ENCODE data around the gene NELL1.

The NELL1 gene

DNA sequence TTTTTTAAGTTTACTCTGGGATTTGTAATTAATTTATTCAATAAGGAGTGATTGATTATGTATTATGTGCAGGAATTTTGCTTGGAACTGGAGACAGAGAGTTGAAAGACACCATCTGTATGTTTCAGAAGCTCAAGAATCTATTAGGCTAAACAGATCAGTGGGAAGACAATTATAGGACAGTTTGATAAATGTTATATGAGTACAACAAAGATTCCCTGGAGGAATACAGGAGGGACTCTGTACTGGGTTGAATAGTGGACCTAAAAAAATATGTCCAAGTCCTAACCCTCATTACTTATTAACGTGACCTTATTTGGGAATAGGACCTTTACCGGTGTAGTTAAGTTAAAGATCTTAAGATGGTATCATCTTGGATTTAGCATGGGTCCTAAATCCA lies 681.2 kb downstream of the NELL1 start:
- Mint-ChIP-seq H3K4me1 (no peaks in the 10 kb centered on the region), H3K27me3 (no peaks in the 10 kb centered on the region), H3K27ac (no peak overlapping the region), H3K9me3 (peaks cover 0 to 2% of the 10 kb centered on the region in 2 donors), H3K4me3 (no peak overlapping the region), H3K36me3 (no peaks in the 10 kb centered on the region)
- ATAC-seq (replicated peaks) = no peak
- no peak for DNase-seq

DNA sequence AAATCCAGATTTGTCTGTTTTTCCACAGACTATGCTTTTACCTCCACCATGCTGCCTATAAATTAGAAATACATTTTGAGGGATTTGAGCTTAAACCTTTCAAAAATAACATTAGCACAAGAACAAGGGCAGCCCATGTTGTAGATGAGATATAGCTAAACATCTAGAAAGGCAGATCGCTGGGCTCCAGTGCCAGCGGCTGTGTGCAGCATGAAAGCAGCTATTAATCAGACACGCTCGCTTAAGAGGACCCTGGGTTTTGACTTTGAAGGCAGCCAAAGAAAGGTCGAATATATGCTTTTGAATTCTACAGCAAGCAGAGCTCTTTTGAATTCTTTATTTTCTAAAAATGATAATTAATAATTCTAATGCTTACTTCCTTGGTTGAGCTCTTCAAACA lies 684.0 kb downstream of the NELL1 start:
- Mint-ChIP-seq H3K27me3 (no peaks in the 10 kb centered on the region), H3K27ac (no peak overlapping the region), H3K36me3 (no peaks in the 10 kb centered on the region), H3K9me3 (peaks cover 6 to 7% of the 10 kb centered on the region in 2 donors), H3K4me3 (no peak overlapping the region), H3K4me1 (no peaks in the 10 kb centered on the region)
- ATAC-seq (replicated peaks) (no peak), DNase-seq (no peak)

DNA sequence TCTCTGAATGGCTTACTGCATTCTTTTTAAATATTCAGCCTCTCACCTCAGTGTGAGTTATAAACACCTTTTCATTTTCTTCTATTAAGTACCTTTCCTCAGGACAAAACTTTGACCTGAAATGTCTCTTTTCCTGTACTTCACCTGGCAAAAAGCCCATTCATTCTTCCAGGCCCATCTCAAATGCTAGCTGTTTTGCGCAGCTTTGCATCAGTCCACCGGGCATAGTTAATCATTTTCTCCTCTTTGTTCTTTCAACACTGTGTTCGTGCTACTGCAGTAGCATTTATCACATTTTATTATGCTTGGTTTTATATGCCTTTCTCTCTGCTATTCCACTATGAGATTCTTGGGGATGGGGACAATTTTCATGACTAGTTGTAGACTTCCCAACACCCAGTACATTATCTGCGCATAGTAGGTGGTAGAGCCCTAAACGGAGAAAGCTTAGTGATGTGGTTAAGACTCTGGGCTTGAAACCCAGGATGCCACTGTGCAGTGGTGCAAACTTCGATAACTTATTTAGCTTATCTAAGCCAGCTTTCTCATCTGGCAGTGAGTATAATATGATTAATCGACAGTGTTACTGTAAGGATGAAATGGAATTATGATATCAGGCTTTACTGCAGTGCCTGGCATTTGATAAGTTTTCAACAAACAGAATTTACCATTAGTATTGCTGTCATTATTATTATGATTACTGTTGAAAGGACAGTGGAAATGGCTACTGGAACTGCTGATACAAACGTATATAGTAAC lies 695.7 kb downstream of the NELL1 start:
- H3K9me3 Mint-ChIP-seq = peaks cover 0 to 8% of the 10 kb centered on the region in 2 donors
- no peak overlapping the region for H3K27ac Mint-ChIP-seq
- no peak for ATAC-seq (replicated peaks)
- H3K27me3 Mint-ChIP-seq = no peaks in the 10 kb centered on the region
- H3K36me3 Mint-ChIP-seq = no peaks in the 10 kb centered on the region
- H3K4me3 Mint-ChIP-seq = no peak overlapping the region
- DNase-seq = no peak
- H3K4me1 Mint-ChIP-seq = no peaks in the 10 kb centered on the region

DNA sequence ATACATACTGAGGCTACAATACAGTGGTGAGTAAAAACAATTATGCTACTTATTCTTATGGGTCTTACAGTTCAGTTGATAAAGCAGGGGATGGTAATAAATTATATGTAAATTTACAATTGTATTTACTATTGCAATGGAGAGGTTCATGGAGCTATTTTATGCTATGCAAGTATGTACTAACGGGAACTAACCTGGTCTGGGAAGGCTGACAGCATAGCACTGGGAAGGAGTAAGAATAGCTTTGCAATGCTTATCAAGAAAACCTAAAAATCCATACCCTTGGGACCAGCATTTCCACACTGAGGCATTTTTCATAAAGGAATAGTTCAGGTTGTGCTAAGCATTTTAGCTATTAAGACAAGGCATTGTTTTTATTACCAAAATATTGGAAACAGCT lies 700.6 kb downstream of the NELL1 start:
- Mint-ChIP-seq H3K36me3 (no peaks in the 10 kb centered on the region), H3K27me3 (no peaks in the 10 kb centered on the region), H3K27ac (no peak overlapping the region), H3K4me3 (no peak overlapping the region), H3K9me3 (peaks cover 0 to 2% of the 10 kb centered on the region in 2 donors), H3K4me1 (no peaks in the 10 kb centered on the region)
- DNase-seq (no peak), ATAC-seq (replicated peaks) (no peak)

DNA sequence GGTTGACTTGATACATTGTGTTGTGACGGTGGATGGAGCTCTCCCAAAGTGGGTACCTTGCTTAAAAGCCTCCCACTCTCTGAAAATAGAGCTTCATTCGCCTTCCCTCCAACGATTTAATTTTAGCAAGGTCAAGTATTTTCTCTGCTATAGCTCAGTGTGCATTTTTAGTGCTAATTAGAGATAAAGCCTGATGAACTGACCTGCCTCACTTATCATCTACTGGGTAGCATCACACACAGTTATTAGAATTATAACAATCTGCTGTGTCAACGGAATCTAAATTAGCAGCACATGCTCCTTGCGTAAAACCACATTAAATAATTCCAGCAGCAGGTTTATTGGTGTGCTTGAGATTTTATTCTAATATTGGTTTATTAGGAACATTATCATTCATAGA lies 701.7 kb downstream of the NELL1 start:
- peaks cover 0 to 2% of the 10 kb centered on the region in 2 donors for H3K9me3 Mint-ChIP-seq
- no peaks in the 10 kb centered on the region for H3K27me3 Mint-ChIP-seq
- DNase-seq = no peak
- ATAC-seq (replicated peaks) = no peak
- no peaks in the 10 kb centered on the region for H3K4me1 Mint-ChIP-seq
- no peak overlapping the region for H3K27ac Mint-ChIP-seq
- no peak overlapping the region for H3K4me3 Mint-ChIP-seq
- no peaks in the 10 kb centered on the region for H3K36me3 Mint-ChIP-seq

DNA sequence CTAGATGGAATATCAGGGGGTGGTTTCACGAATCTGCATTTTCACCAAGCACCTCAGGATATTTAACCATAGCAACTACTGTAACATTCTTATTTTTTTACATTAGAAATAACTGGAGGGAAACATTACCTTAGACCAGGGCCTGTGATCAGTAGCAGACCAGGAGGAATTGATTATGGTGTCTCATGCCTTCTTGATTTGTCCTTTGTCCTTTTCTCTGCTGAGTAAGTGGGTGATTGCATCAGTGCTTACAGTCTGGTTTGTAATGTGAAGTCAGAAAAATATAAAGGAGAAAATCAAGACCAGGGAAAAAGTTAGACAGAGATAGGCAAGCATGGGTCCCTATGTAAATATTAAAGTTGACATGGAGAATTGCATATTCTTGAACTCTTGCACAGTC lies 703.3 kb downstream of the NELL1 start:
- Mint-ChIP-seq H3K4me3 (no peak overlapping the region), H3K9me3 (peaks cover 0 to 2% of the 10 kb centered on the region in 2 donors), H3K27ac (no peak overlapping the region), H3K36me3 (no peaks in the 10 kb centered on the region), H3K4me1 (no peaks in the 10 kb centered on the region), H3K27me3 (no peaks in the 10 kb centered on the region)
- DNase-seq (no peak), ATAC-seq (replicated peaks) (no peak)

DNA sequence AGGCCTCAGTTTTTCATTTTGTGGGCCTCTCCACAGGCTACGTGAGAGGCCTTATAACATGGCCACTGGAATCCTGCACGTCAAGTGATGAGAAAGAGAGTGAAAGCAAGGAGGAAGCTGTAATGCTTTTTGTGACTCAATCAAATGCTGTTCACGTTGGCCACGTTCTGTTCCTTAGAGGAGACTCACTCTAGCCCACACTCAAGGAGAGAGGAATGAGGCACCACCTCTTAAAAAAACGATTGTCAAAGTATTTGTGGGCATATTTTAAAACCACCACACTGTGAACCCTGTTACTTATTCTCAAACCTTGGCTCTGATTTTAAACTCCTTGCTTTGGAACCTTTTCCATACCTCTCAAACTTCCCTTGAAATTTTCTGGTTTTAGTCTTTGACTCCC lies 705.0 kb downstream of the NELL1 start:
- H3K4me3 Mint-ChIP-seq = no peak overlapping the region
- ATAC-seq (replicated peaks) (no peak), DNase-seq (no peak)
- H3K4me1 Mint-ChIP-seq = no peaks in the 10 kb centered on the region
- no peak overlapping the region for H3K27ac Mint-ChIP-seq
- peaks cover 0 to 2% of the 10 kb centered on the region in 2 donors for H3K9me3 Mint-ChIP-seq
- no peaks in the 10 kb centered on the region for H3K36me3 Mint-ChIP-seq
- no peaks in the 10 kb centered on the region for H3K27me3 Mint-ChIP-seq

DNA sequence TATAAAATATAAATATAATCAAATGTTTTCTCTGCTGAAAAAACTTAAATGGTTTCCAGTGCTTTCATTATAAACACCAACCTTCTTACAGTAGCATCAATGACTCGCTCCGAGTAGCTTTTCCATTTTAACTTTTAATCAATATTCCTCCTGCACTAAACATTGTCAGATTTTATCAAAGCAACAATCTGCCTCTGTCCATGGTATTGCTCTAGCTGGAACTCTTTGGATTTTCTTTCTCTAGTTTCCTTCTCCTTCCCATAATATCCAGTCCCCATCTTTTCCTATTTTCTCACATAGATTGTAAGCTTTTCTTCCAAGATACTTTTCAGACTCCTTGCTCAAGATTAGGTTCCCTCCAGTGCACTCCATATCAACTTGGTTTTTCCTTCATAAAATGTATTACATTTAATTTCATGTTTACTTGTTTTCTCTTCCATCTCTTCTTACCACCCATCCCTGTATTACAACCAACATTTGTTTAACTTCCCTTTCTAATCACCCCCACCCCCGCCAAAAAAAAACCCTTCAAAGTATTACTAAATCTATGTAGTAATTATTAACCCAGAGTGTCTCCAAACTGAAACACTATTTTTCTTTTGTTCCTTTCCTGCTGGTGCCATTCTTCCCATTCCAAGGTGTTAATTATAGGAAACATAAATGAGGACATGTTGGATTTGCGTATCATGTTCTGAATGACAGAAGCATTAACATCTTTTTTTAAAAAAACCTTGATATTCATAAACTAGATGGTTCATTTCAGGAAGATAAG lies 716.5 kb downstream of the NELL1 start:
- ATAC-seq (replicated peaks) = no peak
- Mint-ChIP-seq H3K27me3 (no peaks in the 10 kb centered on the region), H3K36me3 (no peaks in the 10 kb centered on the region), H3K9me3 (peaks cover 0 to 6% of the 10 kb centered on the region in 2 donors), H3K4me3 (no peak overlapping the region), H3K27ac (no peak overlapping the region), H3K4me1 (no peaks in the 10 kb centered on the region)
- DNase-seq = no peak

DNA sequence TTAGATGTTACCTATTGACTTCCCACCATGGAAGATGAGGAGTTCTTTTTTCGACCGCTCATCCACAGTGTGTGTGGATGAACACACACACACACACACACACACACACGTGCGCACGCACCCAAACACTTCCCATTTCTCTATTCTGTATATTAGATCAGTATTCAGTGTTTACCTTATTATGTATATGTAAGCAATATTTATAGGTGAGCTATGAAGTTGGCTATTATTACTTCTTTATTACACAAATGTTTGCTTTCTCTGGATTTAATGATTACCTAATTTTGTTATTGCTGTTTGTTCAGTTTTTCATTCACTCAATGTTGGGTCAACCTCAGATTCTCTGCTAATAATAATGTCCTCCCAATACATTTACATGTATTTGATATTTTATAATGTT lies 721.0 kb downstream of the NELL1 start:
- no peaks in the 10 kb centered on the region for H3K4me1 Mint-ChIP-seq
- H3K27ac Mint-ChIP-seq = no peak overlapping the region
- no peak overlapping the region for H3K4me3 Mint-ChIP-seq
- DNase-seq (no peak), ATAC-seq (replicated peaks) (no peak)
- peaks cover 4% of the 10 kb centered on the region in 2 donors for H3K9me3 Mint-ChIP-seq
- no peaks in the 10 kb centered on the region for H3K27me3 Mint-ChIP-seq
- no peaks in the 10 kb centered on the region for H3K36me3 Mint-ChIP-seq

DNA sequence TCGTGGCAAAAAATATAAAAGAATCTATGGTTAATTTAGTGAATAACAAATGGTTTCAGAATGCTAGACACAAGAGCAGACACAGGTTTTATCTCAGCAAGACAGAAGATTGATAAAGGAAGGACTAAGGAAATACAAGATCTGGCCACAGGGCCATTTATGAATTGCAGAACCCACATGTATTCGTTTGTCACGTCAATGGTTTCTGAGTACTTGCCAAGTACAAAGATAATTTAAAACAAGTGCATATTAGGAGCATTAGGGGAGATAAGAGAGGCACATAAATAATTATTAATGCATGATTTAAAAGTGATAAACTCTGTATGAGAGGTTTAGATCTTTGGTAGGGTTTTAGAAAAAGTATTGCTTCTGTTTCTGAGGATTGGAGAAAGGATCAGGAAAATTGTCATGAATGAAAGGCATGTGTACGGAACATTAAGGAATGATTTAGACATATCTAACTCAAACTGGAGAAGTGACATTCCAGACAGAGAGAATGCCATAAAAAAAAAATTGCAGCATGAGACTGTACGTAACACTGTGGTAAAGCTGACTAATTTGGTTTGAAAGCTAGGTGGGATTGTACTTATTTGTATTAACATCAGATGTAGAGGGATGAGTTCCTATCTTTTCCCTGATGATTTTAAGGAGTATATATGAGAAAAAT lies 727.1 kb downstream of the NELL1 start:
- Mint-ChIP-seq H3K4me1 (no peaks in the 10 kb centered on the region), H3K9me3 (peaks cover 2 to 4% of the 10 kb centered on the region in 2 donors), H3K27ac (no peak overlapping the region), H3K4me3 (no peak overlapping the region), H3K36me3 (no peaks in the 10 kb centered on the region), H3K27me3 (no peaks in the 10 kb centered on the region)
- no peak for ATAC-seq (replicated peaks)
- DNase-seq = no peak

DNA sequence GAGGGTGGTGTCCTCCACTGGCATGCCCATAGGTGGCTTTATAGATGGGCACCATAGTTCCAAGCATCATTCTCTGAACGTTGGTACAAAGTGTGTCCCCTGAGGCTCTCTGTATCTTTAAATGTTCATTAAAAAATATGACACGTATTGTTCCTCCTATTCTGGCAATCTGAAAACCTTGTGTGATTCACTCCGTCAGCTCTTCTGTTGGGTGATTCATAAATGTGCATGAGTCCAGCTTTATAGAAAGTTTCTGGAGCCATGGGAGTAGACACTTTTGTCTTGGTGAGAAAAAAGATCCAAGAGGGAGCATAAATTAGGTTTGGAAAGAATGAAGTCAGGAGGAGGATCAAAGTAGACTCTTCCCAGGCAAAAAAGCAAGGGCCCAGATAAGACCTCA lies 728.8 kb downstream of the NELL1 start:
- Mint-ChIP-seq H3K4me3 (no peak overlapping the region), H3K27ac (no peak overlapping the region), H3K9me3 (peaks cover 2 to 4% of the 10 kb centered on the region in 2 donors), H3K4me1 (no peaks in the 10 kb centered on the region), H3K27me3 (no peaks in the 10 kb centered on the region), H3K36me3 (no peaks in the 10 kb centered on the region)
- no peak for DNase-seq
- no peak for ATAC-seq (replicated peaks)

DNA sequence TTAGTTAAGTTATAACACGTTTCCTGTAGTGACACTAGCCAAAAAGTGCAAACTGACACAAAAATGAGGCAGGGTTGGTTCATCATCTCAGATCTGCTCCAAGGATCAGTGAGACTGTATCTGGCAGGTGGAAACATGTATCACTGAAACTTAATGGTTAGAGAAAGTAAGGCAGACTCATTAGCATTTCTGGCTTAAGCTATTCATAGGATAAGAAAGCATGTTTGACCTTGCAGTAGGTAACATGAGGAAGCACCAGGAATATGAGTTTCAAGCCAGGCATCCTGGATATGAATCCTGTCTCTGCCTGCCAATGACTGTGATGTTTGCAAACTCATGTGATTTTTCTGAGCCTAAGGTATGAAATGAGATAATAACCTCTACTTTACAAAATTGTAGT lies 732.1 kb downstream of the NELL1 start:
- DNase-seq = no peak
- Mint-ChIP-seq H3K9me3 (no peaks in the 10 kb centered on the region), H3K4me3 (no peak overlapping the region), H3K27me3 (no peaks in the 10 kb centered on the region), H3K27ac (no peak overlapping the region), H3K36me3 (no peaks in the 10 kb centered on the region), H3K4me1 (no peaks in the 10 kb centered on the region)
- ATAC-seq (replicated peaks) = no peak

DNA sequence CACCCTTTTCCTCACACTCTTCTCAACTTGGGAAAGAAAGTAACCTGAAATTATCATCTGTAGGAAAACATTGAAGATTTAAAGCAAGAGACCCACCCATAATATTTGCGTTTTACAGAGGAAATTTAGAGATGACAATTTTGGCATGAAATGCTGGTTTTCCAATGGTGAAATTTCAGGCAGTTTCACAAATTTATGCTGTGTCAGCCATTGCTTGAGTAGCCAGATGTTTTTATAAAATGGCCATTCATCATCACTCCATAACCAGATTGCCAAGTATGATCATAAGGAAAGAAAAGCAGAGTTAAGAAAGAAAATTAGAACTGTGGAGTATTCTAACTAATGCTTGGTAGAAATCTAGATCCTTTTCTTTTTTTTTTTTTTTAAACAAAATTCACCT lies 732.9 kb downstream of the NELL1 start:
- DNase-seq (no peak), ATAC-seq (replicated peaks) (no peak)
- no peak overlapping the region for H3K27ac Mint-ChIP-seq
- H3K4me3 Mint-ChIP-seq = no peak overlapping the region
- no peaks in the 10 kb centered on the region for H3K4me1 Mint-ChIP-seq
- H3K36me3 Mint-ChIP-seq = no peaks in the 10 kb centered on the region
- no peaks in the 10 kb centered on the region for H3K9me3 Mint-ChIP-seq
- H3K27me3 Mint-ChIP-seq = no peaks in the 10 kb centered on the region

DNA sequence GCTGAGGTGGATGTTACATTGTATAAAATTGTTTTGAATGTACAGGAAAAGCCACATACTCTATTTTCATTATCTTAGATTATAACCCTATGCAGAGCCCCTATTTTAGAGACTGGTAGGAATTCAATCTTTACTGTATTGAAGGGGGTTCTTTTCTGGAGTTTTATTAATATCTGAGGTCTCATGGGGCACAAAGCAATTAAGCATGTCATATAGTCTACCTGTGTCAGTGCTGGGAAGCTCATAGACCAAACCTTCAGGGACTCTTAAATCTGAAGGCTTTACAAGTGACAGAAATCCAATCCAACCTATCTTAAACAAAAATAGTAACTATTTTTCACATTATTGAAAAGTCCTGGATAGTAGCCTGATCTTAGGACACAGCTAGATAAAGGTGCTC lies 733.7 kb downstream of the NELL1 start:
- no peaks in the 10 kb centered on the region for H3K27me3 Mint-ChIP-seq
- ATAC-seq (replicated peaks) (no peak), DNase-seq (no peak)
- H3K4me3 Mint-ChIP-seq = no peak overlapping the region
- H3K36me3 Mint-ChIP-seq = no peaks in the 10 kb centered on the region
- no peaks in the 10 kb centered on the region for H3K4me1 Mint-ChIP-seq
- H3K27ac Mint-ChIP-seq = no peak overlapping the region
- H3K9me3 Mint-ChIP-seq = no peaks in the 10 kb centered on the region

DNA sequence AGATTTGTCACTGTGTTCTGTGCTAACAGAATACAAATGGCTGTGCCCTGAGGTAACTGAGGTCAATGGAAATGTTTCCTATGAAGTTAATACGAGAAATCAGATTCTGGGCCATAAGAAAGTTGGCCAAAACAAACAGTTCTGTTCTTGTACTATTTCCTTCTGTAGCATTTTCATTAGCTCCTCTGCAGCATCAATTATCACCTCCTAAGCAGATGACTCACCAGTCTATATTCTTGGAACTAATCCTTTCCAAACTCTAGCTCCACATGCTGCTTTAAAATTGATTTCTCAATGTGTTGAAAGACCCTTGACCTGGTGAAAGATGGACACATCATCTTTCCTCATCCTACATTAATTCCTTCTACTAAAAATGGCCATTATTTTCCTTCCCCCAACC lies 736.0 kb downstream of the NELL1 start:
- DNase-seq = no peak
- Mint-ChIP-seq H3K4me3 (no peak overlapping the region), H3K36me3 (no peaks in the 10 kb centered on the region), H3K9me3 (no peaks in the 10 kb centered on the region), H3K4me1 (no peaks in the 10 kb centered on the region), H3K27ac (no peak overlapping the region), H3K27me3 (no peaks in the 10 kb centered on the region)
- ATAC-seq (replicated peaks) = no peak
